HG02840 (cell line): ENCODE data around the gene TFPI.

Source experiments
- ATAC-seq: cut with Tn5 transposase; IDR thresholded peaks from one replicate; pipeline ENCODE4 v1.9.1; 2021; ENCODE audit warnings: mild to moderate bottlenecking, moderate library complexity, moderate number of reproducible peaks; ENCODE audit not compliant: unreplicated experiment, low FRiP score

Gene TFPI

GRCh38 chr2:187509667-187510417 is 44.4 kb downstream of the TFPI start:
- no peak for ATAC-seq

DNA sequence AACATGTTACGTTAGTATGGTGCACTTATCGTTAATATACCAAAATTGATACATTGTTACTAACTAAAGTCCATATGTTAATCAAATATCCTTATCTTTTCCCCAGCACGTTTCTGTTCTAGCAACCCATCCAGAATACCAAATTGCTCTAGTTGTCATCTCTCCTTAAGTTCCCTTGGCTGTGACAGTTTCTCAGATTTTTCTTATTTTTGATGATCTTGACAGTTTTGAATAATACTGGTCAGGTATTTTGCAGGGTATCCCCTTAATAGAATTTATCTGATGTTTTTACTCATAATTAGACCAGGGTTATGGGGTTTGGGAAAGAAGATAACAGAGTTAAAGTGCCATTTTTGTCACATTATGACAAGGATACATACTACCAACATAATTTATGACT is 47.8 kb downstream of the TFPI start:
- no peak for ATAC-seq

DNA sequence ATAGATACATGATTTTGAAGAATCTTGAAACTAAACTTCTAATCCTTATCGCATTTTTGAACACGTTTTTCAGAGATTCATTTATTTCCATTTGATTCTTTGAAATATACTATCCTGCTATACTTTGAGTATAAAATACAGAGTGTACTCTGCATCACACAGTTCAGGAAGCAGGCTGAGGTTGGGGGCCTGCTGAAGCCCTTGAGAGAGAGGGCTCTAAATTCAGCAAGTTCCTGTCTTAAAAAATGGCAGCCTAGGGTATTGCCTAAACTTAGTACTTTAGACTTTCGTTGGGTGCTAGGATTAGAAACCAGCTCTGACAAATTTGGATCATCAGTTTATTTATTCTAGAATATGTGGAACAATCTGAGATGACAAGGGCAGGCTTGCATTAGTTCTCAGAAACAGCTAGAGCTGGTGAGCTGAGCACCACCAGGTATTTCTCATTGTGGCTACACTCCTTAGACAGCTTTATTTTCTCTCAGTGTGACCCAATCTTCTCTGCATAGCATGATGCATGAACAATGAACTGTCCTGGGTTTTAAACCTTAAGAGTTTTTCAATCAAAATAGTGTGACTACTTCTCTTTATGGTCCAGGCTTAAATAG is 49.1 kb downstream of the TFPI start:
- ATAC-seq: no peak

DNA sequence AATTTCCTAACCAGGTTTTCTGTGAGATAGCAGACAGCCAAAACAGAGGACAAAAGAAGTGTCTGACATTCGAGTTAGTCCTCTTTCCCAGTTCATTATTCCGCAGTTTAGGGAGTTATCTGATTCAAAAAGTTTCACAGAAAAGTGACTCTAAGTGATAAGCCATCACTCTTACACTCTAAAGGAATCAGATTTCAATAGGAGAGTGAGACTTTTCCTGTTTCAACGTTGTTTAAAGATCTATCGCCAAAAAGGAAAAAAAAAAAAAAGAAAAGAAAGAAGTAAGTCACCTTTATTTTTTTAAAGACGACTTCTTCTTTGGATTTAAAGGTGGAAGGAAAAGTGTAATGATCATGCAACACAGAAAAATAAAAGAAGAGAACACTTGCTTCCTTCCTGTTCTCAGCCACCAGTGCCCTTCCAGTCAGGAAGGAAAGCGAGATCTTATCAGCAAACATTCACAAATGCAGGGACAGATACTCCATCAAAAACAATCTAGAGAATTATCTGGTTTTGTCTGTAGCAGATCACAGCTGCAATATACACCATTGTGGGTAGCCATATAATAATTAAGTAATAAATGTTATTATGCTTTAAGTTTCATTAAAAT is 49.8 kb downstream of the TFPI start:
- no peak for ATAC-seq

DNA sequence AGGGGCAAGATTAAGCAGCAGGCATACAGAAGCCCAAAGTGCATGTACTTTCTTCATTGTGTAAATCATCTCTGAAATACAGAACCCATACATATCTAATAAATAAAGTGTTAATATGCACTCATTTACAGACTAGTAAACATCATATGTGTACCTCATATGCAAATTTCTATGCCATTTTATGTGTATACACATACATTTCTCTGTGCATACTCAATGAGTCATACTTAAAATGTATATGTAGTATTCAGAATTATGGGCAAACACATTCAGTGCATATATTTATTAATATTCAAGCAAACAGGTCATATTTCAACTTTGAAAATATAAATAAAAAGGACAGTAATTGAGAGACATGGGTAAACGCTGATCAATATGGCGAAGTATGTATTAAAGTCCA is 50.5 kb downstream of the TFPI start:
- ATAC-seq: no peak

GRCh38 chr2:187502467-187502866 is 51.8 kb downstream of the TFPI start:
- no peak for ATAC-seq

DNA sequence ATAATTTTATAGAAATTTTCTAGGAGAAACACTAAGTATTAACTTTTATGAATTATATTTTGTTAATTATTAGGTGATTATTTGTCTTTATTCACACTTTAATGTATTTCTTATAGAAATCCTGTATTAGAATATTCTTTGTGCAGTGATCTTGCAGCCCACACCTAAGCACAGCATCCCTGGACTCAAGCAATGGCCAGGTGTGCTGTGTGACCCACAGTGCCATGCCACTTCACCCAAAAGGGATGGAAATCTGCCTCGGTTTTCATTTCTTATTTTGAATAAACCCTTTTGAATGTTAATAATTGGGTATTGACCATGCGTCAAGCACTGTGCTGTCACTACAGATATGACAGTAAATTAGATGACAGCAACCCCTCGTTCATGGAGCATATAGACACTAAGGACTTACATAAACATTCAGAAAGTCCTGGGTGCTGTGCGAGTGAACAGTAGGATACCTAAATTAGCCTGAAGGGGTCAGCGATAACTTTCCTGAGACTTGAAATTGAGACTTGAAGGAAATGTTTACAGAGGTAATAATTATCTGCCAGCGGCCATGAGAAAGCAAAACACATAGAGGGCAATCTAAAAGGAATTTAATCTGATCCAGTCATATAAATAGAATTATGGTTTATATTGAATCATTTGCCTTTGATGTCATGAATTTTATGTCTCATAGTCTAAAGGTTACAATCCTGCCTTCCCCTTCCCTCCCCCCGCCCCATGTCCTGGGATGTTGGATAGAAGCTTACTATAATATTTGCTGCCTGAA is 53.5 kb downstream of the TFPI start:
- no peak for ATAC-seq

DNA sequence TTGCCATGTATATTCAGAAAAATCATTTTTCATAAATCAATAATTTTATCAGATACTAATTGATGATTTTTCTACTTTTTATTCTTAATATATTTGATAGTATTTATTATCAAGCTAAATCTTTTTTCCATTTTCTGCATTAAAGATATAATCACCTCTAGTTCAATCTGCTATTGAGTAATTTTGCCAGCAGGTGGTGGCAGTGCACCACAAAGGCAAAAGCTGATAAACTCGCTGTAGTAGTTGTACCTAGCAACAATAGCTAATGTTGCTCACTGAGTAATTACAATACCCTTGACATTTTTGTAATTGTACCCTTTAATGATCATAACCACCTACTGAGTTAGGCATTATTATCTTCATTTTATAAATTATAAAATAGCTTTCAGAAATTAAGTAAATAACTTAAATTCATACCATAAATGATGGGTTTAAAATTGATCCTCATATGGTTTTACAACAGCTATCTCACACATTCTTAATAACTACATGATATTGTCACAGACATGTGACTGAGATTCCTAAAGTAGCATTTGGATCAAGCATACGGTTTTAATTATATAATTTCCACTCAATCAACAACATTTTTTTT is 54.2 kb downstream of the TFPI start:
- no peak for ATAC-seq

DNA sequence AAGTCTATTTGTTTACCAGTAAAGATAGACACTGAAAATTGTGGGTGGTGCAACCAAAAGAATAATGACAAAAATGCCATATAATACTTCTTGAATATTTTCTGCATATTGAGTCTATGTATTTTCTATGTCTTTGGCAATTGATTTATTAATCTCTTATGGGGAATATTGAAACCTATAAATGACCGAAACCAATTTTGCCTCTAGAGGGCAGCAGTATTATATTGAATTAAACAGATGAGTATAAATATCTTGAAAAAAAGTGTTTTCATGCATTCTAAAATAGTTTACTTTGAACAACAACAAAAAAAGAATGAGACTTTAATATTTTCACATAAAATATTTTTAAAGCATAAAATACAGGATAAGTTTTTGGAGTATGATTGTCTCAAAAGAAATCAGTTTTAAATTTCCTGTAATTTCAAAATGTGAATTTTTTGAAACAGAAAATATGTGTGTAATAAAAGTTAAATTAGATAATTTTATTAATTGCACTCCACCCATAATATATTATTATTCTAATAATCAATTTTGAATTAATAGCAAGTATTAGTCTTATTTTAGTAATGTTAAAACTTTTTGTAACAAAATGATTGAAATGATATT is 56.3 kb downstream of the TFPI start:
- ATAC-seq: no peak

DNA sequence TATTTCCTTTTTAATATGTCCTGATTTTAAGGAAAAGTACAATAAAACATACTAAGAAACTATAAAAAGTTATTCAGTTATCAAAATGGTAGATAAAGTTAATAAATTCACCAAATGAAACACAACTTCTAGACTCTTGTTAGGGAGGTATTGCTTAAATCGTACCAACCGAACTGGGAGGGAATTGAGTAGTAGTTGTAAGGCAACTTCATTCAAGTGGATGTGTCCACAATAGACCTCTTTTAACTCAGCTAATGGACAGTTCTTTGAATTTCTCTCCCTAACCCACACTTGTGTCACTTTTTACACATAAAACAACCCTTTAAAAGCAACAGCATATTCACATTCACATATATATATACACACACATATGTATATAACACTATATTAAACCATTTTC is 57.1 kb downstream of the TFPI start:
- ATAC-seq: no peak

DNA sequence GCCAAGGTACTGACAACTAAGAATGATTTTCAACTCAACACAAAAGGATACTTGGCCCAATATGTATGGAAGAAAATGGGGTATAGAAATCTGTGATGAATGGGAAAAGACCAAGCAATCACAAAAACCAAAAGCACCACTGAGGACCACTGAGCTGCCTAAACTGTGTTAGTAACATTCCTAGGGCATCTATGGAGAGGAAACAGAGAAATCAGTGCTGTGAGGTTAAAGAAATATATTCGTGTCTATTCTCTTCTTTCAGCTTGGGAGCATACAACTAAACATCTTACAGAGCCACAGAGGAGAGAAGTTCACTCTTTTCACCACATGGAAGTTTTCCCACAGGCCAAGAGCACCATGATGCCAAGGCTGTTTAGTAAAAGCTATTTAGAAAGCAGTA is 58.9 kb downstream of the TFPI start:
- ATAC-seq: no peak

- no peak for ATAC-seq
Observed at GRCh38 chr2:187493877-187494568, 60.2 kb downstream of the TFPI start.

DNA sequence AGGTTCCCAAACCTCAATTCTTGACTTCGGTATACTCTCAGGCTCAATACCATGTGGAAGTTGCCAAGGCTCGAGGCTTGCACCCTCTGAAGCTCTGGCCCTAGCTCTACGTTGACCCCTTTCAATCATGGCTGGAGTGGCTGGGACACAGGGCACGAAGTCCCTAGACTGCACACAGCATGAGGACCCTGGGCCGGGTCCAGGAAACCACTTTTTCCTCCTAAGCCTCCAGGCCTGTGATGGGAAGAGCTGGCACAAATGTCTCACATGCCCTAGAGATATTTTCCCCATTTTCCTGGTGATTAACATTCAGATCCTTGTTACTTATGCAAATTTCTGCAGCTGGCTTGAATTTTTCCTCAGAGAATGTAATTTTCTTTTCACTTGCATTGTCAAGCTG is 61.1 kb downstream of the TFPI start:
- ATAC-seq: no peak

DNA sequence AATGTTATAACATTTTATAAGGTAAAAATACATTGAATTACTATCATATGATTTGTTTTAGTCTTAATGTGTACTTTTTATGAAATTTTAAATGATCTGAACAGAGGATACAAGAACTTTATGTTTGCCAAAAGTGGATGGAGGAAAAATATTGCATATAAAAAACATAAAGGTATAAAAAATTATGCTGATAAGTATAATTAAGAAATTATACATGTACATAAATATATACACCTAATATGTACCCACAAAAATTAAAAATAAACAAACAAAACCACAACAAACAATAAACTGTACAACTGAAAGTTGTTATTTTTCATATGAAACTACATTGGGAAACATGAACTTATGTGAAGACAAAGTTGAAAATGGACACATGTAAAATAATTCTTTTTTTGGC is 68.0 kb downstream of the TFPI start:
- no peak for ATAC-seq

DNA sequence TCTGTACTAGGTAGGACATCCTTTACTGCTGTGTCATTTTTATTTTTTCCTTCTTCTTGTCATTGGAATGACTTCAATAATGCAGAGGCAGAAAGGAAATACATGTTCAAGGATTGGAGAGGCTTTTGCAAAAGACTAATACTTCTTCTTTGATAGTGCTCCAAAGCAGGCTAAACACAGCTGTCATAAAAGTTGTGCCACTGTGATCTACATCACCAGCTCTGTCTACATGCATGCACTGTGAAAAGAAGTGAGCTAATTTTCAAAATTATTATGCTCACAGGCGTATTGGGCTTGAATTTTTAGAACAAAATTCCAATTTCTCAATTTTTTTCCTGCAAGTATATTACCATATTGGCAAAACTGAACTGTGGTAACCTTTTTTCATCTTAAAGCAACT is 68.7 kb downstream of the TFPI start:
- ATAC-seq: no peak

- ATAC-seq: no peak
Observed at GRCh38 chr2:187483537-187483936, 70.7 kb downstream of the TFPI start.

DNA sequence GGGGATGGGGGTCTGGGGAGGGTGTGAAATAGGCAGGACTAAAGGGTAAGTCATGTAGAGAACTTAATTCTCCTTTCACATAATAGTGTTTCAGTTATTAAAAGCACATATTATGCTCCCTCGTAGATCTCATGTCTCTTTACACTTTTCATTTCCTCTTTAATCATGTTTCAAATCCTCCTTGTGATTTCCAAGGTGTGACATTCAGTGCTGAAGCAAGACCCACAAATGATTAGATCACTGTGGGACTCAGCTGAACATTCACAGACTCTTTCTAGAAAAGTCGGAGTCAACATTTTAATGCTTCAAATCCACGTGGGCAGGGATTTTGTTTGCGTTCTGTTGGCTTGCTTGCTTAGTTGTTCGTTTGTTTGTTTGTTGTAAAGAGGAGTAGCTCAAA is 71.4 kb downstream of the TFPI start:
- no peak for ATAC-seq

GRCh38 chr2:187481543-187481942 is 72.7 kb downstream of the TFPI start:
- ATAC-seq: no peak

DNA sequence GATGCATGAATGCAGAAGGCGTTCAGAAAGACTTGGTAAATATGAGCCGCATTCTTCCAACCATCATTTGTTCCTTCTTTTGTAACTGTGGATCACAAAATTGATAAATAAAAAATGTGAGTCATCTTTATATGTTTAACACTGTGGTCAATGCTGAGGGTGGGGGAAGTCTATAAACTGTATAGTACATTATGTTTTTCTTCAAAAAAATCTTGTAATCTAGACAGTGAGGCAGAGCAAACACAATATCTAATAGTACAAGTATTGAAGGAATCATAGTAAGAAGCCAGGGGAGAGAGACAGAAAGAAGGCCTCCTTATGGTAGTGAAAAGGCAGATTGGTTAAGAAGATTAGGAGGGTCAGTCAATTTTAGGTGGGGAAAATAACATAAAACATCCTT is 75.5 kb downstream of the TFPI start:
- ATAC-seq: no peak

DNA sequence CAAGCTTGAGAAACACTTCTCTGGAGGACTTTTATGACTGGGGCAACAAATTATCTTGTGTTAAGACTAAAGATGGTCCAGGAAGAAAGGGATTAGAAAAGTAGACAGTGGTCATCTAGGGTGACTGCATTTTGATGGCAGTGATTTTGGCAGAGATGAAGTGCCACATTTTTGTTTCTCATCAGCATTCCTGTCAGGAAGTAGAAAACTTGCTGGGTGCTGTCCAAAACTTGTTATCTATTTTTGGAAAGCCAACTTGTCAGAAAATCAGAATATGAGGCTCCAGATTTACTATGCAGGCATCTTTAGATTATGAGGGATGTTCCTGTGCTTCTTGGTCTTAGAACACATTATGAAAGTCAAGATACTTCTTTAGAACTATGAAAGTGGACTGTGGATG is 77.2 kb downstream of the TFPI start:
- ATAC-seq: no peak
